ENCODE data around the gene CASP7. TPM values are rescaled to one million over a fixed set of nuclear protein-coding genes. Genes with fewer than 3 reads are reported as not detected.

Gene CASP7
- total RNA-seq, 4 donors from 2014 or later = 20.0 to 37.8 (median 29.6) TPM

- no peaks in the 10 kb centered on the region for H3K27me3 ChIP-seq
- peaks cover 20% of the 10 kb centered on the region for H3K4me1 ChIP-seq
- H3K9me3 ChIP-seq = no peaks in the 10 kb centered on the region
- DNase-seq (ENCODE audit: low spot score in 2 of 2) = peak in 1 of 2 donors; percentile 71
- TF ChIP-seq POLR2A (IDR thresholded peaks at IDR 0.05) = no peak
- TF ChIP-seq EP300 (IDR thresholded peaks at IDR 0.05) = no peak
- no peak for TF ChIP-seq CTCF (IDR thresholded peaks at IDR 0.05)
- TF ChIP-seq POLR2AphosphoS5 (IDR thresholded peaks at IDR 0.05) = no peak
- peak overlapping the region; percentile 92 for H3K27ac ChIP-seq
- no peaks in the 10 kb centered on the region for H3K36me3 ChIP-seq
- H3K4me3 ChIP-seq = peak overlapping the region; percentile 74
- 7% methylated on average over 14 of the region's 28 CpGs for WGBS
Observed at GRCh38 chr10:113680190-113681111, 739 bp downstream of the CASP7 start.

DNA sequence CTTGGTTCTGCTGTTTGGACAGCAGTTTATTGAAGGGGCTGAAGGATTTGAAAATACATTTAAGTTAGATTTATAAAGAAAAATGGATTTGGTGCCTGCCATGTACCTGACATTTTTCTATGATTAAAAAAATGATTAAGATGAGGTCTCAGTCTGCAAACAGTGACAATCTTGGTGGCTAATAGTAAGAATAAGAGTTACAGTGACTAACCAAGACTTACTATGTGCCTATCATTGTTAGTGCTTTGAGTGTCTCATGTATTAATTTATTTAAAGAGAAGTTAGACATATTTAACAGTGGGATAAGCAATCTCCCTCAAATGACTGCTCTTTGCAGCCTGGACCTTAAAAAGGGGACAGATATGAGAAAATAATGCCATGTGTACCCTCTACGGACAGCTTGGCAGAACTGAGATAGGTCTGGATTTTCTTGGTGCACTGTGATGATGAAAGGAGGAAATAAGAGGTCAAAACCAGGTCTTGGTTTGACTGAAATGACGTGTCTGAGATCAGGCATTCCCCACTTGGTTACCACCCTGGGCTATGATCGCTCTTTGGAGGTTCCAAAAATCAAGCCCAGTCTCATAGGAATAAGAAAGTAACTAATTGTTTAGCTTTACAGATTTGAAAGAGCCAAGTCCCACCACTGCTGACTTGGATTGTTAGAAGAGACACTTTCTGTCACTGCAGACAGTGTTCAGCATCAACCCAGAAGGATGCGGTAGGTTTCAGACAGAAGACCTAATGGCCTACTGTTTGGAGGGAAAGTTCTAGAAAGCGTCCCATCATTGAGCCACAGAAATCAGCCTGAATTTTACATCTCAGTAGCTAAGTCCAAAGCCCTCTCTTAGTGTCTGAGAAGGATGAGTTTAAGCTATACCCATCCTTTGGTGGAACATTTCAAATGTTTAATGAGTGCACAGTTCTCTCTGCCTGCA, 2.1 kb downstream of the CASP7 start:
- no peak overlapping the region for H3K4me3 ChIP-seq

GRCh38 chr10:113683300-113683699, 3.6 kb downstream of the CASP7 start:
- H3K27ac ChIP-seq = no peak overlapping the region
- H3K27me3 ChIP-seq = no peaks in the 10 kb centered on the region
- no peaks in the 10 kb centered on the region for H3K36me3 ChIP-seq
- H3K4me1 ChIP-seq = peaks cover 20% of the 10 kb centered on the region
- TF ChIP-seq POLR2A (IDR thresholded peaks at IDR 0.05) (no peak), EP300 (IDR thresholded peaks at IDR 0.05) (no peak), POLR2AphosphoS5 (IDR thresholded peaks at IDR 0.05) (no peak), CTCF (IDR thresholded peaks at IDR 0.05) (no peak)
- H3K4me3 ChIP-seq = no peak overlapping the region
- no peaks in the 10 kb centered on the region for H3K9me3 ChIP-seq
- 96% methylated on average over 2 of the region's 2 CpGs for WGBS
- DNase-seq (ENCODE audit: low spot score in 2 of 2) = no peak

More for the DNA sequence above, 2.1 kb downstream of the CASP7 start:
- Histone ChIP-seq H3K36me3 (no peaks in the 10 kb centered on the region), H3K27me3 (no peaks in the 10 kb centered on the region), H3K9me3 (no peaks in the 10 kb centered on the region), H3K27ac (no peak overlapping the region), H3K4me1 (peaks cover 20% of the 10 kb centered on the region)
- no peak for TF ChIP-seq POLR2A (IDR thresholded peaks at IDR 0.05)
- no peak for TF ChIP-seq POLR2AphosphoS5 (IDR thresholded peaks at IDR 0.05)
- no peak for TF ChIP-seq EP300 (IDR thresholded peaks at IDR 0.05)
- DNase-seq (ENCODE audit: low spot score in 2 of 2) = no peak
- 62% methylated on average over 5 of the region's 5 CpGs for WGBS

GRCh38 chr10:113686028-113686427, 6.3 kb downstream of the CASP7 start:
- no peak for TF ChIP-seq POLR2AphosphoS5 (IDR thresholded peaks at IDR 0.05)
- TF ChIP-seq POLR2A (IDR thresholded peaks at IDR 0.05) = no peak
- TF ChIP-seq EP300 (IDR thresholded peaks at IDR 0.05) = no peak
- TF ChIP-seq CTCF (IDR thresholded peaks at IDR 0.05) = no peak

DNA sequence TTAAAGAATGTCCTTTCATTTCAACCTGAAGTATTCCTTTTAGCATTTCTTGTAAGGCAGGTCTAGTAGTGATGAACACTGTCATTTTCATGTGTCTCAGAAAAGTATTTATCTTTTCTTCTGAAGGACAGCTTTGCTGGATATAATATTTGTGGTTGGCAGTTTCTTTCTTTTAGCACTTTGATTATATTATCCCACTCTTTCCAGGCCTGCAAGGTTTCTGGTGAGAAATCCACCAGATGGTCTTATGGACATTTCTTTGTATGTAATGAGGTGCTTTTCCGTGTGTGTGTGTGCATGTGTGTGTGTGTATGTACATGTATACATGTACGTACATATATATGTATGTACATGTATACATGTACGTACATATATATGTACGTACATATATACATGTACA, 7.3 kb downstream of the CASP7 start:
- Histone ChIP-seq H3K27ac (no peak overlapping the region), H3K36me3 (peaks cover 3% of the 10 kb centered on the region), H3K27me3 (no peaks in the 10 kb centered on the region), H3K9me3 (no peaks in the 10 kb centered on the region), H3K4me1 (peaks cover 4% of the 10 kb centered on the region), H3K4me3 (no peak overlapping the region)
- no peak for DNase-seq (ENCODE audit: low spot score in 2 of 2)
- no peak for TF ChIP-seq CTCF (IDR thresholded peaks at IDR 0.05)
- no peak for TF ChIP-seq POLR2AphosphoS5 (IDR thresholded peaks at IDR 0.05)
- no peak for TF ChIP-seq EP300 (IDR thresholded peaks at IDR 0.05)
- no peak for TF ChIP-seq POLR2A (IDR thresholded peaks at IDR 0.05)
- WGBS = 84% methylated on average over 4 of the region's 4 CpGs

More at GRCh38 chr10:113686028-113686427, 6.3 kb downstream of the CASP7 start:
- no peaks in the 10 kb centered on the region for H3K9me3 ChIP-seq
- H3K4me1 ChIP-seq = peaks cover 13% of the 10 kb centered on the region
- no peak overlapping the region for H3K27ac ChIP-seq
- H3K36me3 ChIP-seq = no peaks in the 10 kb centered on the region
- 95% methylated on average over 3 of the region's 3 CpGs for WGBS
- DNase-seq (ENCODE audit: low spot score in 2 of 2) = no peak
- H3K4me3 ChIP-seq = no peak overlapping the region
- no peaks in the 10 kb centered on the region for H3K27me3 ChIP-seq
